H1 (cell line): ENCODE data around the gene POP5. TPM values are rescaled to one million over a fixed set of nuclear protein-coding genes. Genes with fewer than 3 reads are reported as not detected.
"Not testable (repeated sequence)": the region's sequence is repeated elsewhere in the genome, so short reads cannot be mapped to it uniquely, and the experiment has no call there.

Source experiments
- CTCF ChIA-PET: fragments of 300-600 bp; sonication (Branson Sonifier 250); formaldehyde crosslinking; loops from one replicate; lab custom pipeline; 2021; ENCODE audit not compliant: partially characterized antibody; lab: Charles Lee
- POLR2A ChIA-PET: fragments of 300-600 bp; sonication (Branson Sonifier 250); formaldehyde crosslinking; loops from one replicate; lab custom pipeline; 2021; ENCODE audit warnings: inconsistent platforms; ENCODE audit not compliant: partially characterized antibody; lab: Charles Lee
- DNase-seq, 2 experiments: peaks; one replicate each; pipeline versions ENCODE4 v3.0.0 to v3.0.0-alpha.2; 2010 to 2022; ENCODE audit warnings: low spot score in 2 of 2, low read depth in 1 of 2, mixed read lengths in 1 of 2
- FAIRE-seq: peaks from 2 replicates; lab custom pipeline; 2011; peaks lifted over from hg19 to GRCh38; lab: Jason Lieb, UNC
- H2AFZ ChIP-seq: 2 replicates; pipeline ENCODE4 v1.8.1; 2012; ENCODE audit warnings: low read length, inconsistent platforms
- H2AK5ac ChIP-seq: 2 replicates; pipeline ENCODE4 v1.6.1; 2013; ENCODE audit warnings: low read depth, low read length
- H2BK120ac ChIP-seq: replicated peaks from 2 replicates; pipeline ENCODE3; 2013; ENCODE audit warnings: low read depth, low read length, inconsistent platforms
- H2BK12ac ChIP-seq: 2 replicates; pipeline ENCODE4 v1.6.1; 2013; ENCODE audit warnings: low read depth, low read length
- H2BK15ac ChIP-seq: 2 replicates; pipeline ENCODE4 v1.6.1; 2013; ENCODE audit warnings: low read length
- H2BK20ac ChIP-seq: 2 replicates; pipeline ENCODE4 v1.6.1; 2013; ENCODE audit warnings: low read length
- H2BK5ac ChIP-seq: 2 replicates; pipeline ENCODE4 v1.6.1; 2013; ENCODE audit warnings: low read depth, low read length
- H3K14ac ChIP-seq: 2 replicates; pipeline ENCODE4 v1.6.1; 2013; ENCODE audit warnings: inconsistent platforms; ENCODE audit not compliant: insufficient read length
- H3K18ac ChIP-seq: 2 replicates; pipeline ENCODE4 v1.6.1; 2013; ENCODE audit warnings: low read length; ENCODE audit errors: extremely low read depth
- H3K23ac ChIP-seq: 2 replicates; pipeline ENCODE4 v1.6.1; 2013; ENCODE audit warnings: inconsistent platforms; ENCODE audit not compliant: insufficient read length
- H3K23me2 ChIP-seq: 2 replicates; pipeline ENCODE4 v1.6.1; 2013; ENCODE audit warnings: low read depth, low read length
- H3K27ac ChIP-seq: 2 replicates; pipeline ENCODE4 v1.6.1; 2011; ENCODE audit warnings: low read depth, low read length, inconsistent platforms
- H3K27me3 ChIP-seq, 4 experiments: replicated peaks in 1 of 4; 1 replicate in 1 of 4; 2 replicates in 3 of 4; pipeline versions ENCODE4 v1.6.1 to v1.8.1; 2011 to 2013; ENCODE audit warnings: low read length in 3 of 4, mild to moderate bottlenecking in 3 of 4, inconsistent platforms in 2 of 4, mixed read lengths in 2 of 4, moderate library complexity in 1 of 4; ENCODE audit not compliant: control insufficient read depth in 3 of 4, insufficient read depth in 3 of 4; ENCODE audit errors: extremely low read depth in 1 of 4
- H3K36me3 ChIP-seq, 4 experiments: 2 replicates each; pipeline versions ENCODE4 v1.6.1 to v1.8.1; 2011 to 2013; ENCODE audit warnings: mild to moderate bottlenecking in 4 of 4, low read length in 3 of 4, moderate library complexity in 2 of 4, control low read depth in 1 of 4, inconsistent platforms in 1 of 4; ENCODE audit not compliant: insufficient read depth in 4 of 4, control insufficient read depth in 2 of 4
- H3K4ac ChIP-seq: replicated peaks from 2 replicates; pipeline ENCODE3; 2013; ENCODE audit warnings: low read length, low read depth, mixed read lengths, inconsistent platforms; ENCODE audit not compliant: insufficient read length
- H3K4me1 ChIP-seq, 4 experiments: replicated peaks in 1 of 4; 1 replicate in 1 of 4; 2 replicates in 3 of 4; pipeline versions ENCODE4 v1.6.1 to v1.8.1; 2011 to 2013; ENCODE audit warnings: low read length in 3 of 4, inconsistent platforms in 2 of 4, mixed read lengths in 1 of 4; ENCODE audit not compliant: insufficient read depth in 4 of 4, control insufficient read depth in 3 of 4
- H3K4me2 ChIP-seq, 2 experiments: 2 replicates each; pipeline versions ENCODE4 v1.6.1 to v1.8.1; 2011 to 2013; ENCODE audit warnings: low read depth in 2 of 2, low read length in 2 of 2, control low read depth in 1 of 2, inconsistent platforms in 1 of 2, mild to moderate bottlenecking in 1 of 2; ENCODE audit not compliant: insufficient read depth in 1 of 2
- H3K4me3 ChIP-seq, 4 experiments: fragments of 200-600, 300-600 bp in 1 of 4; sonication (generic), shearing (Covaris generic), sonication (Bioruptor Twin) in 1 of 4; 2 replicates each; pipeline versions ENCODE4 v1.5.1 to v1.8.1; 2011 to 2016; ENCODE audit warnings: low read length in 4 of 4, low read depth in 3 of 4, control low read depth in 2 of 4, inconsistent platforms in 2 of 4, mild to moderate bottlenecking in 2 of 4, mixed read lengths in 1 of 4, moderate library complexity in 1 of 4; ENCODE audit not compliant: insufficient read depth in 2 of 4; ENCODE audit errors: extremely low read depth in 1 of 4
- H3K56ac ChIP-seq: replicated peaks from 2 replicates; pipeline ENCODE3; 2013; ENCODE audit warnings: low read depth, mild to moderate bottlenecking, mixed read lengths, low read length, inconsistent platforms; ENCODE audit not compliant: insufficient read length
- H3K79me1 ChIP-seq: 2 replicates; pipeline ENCODE4 v1.6.1; 2013; ENCODE audit warnings: low read depth, low read length, control low read depth
- H3K79me2 ChIP-seq, 2 experiments: 2 replicates each; pipeline versions ENCODE4 v1.6.1 to v1.8.1; 2012 to 2013; ENCODE audit warnings: low read length in 2 of 2, mild to moderate bottlenecking in 2 of 2, inconsistent platforms in 1 of 2; ENCODE audit not compliant: insufficient read depth in 2 of 2, control insufficient read depth in 1 of 2
- H3K9ac ChIP-seq, 4 experiments: replicated peaks in 1 of 4; 1 replicate in 1 of 4; 2 replicates in 3 of 4; pipeline versions ENCODE4 v1.6.1 to v1.8.1; 2011 to 2013; ENCODE audit warnings: low read depth in 3 of 4, low read length in 3 of 4, control low read depth in 2 of 4, mild to moderate bottlenecking in 2 of 4, moderate library complexity in 2 of 4, inconsistent platforms in 1 of 4; ENCODE audit errors: extremely low read depth in 1 of 4
- H3K9me3 ChIP-seq, 2 experiments: 2 replicates each; pipeline versions ENCODE4 v1.6.1 to v1.8.1; 2012 to 2013; ENCODE audit warnings: mild to moderate bottlenecking in 2 of 2, moderate library complexity in 2 of 2, control low read depth in 1 of 2, inconsistent platforms in 1 of 2, low read depth in 1 of 2, low read length in 1 of 2, mixed read lengths in 1 of 2; ENCODE audit not compliant: insufficient read depth in 2 of 2
- H4K20me1 ChIP-seq, 2 experiments: replicated peaks in 1 of 2; 2 replicates each; pipeline versions ENCODE3 to v1.8.1; 2011 to 2013; ENCODE audit warnings: inconsistent platforms in 2 of 2, low read length in 2 of 2, mild to moderate bottlenecking in 1 of 2; ENCODE audit not compliant: insufficient read depth in 2 of 2, control insufficient read depth in 1 of 2
- H4K5ac ChIP-seq: 2 replicates; pipeline ENCODE4 v1.6.1; 2013; ENCODE audit warnings: low read length, low read depth, mixed read lengths, inconsistent platforms; ENCODE audit not compliant: insufficient read length
- H4K8ac ChIP-seq: 2 replicates; pipeline ENCODE4 v1.8.0; 2013; ENCODE audit warnings: mild to moderate bottlenecking, moderate library complexity, low read length, inconsistent platforms; ENCODE audit not compliant: insufficient read depth; ENCODE audit errors: extremely low read depth
- H4K91ac ChIP-seq: replicated peaks from 2 replicates; pipeline ENCODE3; 2013; ENCODE audit warnings: low read length, mixed read lengths, inconsistent platforms; ENCODE audit not compliant: insufficient read length
- polyA plus RNA-seq, 7 experiments: library from polyadenylated mRNA; depleted of rRNA in 3 of 7; stranded (reverse) in 5 of 7; unstranded in 2 of 7; fragments of >200 nt in 5 of 7; fragments of 200-250 nt in 2 of 7; gene quantifications; 1 replicate in 5 of 7; 2 replicates in 1 of 7; 4 replicates in 1 of 7; pipeline versions ENCODE4 v1.2.1 to v1.2.3, GENCODE V29; 2011 to 2013; ENCODE audit warnings: missing spikeins in 2 of 7, mixed read lengths in 2 of 7
- total RNA-seq: library from RNA; stranded (reverse); fragmentation: NEBNext Ultra II Directional; extraction: Animal tissue kit (Norgen Biotek cat#: 25700); gene quantifications from 2 replicates; pipeline ENCODE4 v1.2.1, GENCODE V29; 2021

The POP5 gene
- total and polyA plus RNA-seq, 2 of the 8 experiments (the other 6 are each of a cell fraction or from before 2014, with no cell fraction given), result 59.7 to 124 TPM

DNA sequence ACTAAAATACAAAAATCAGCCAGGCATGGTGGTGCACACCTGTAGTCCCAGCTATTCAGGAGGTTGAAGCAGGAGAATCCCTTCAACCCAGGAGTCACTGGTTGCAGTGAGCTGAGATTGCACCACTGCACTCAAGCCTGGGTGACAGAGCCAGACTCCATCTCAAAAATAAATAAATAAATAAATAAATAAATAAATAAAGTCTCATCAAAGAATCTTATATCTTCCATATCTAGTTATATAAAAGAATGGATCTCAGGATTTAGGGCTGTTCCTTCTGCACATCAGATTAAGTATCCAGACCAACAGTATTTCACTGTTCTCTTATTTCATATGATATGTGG, 50.8 kb downstream of the POP5 start:
- not testable (repeated sequence) for H2BK5ac ChIP-seq, H3K18ac ChIP-seq, H2AK5ac ChIP-seq, H3K14ac ChIP-seq, H3K79me1 ChIP-seq, DNase-seq, H3K23me2 ChIP-seq, H4K8ac ChIP-seq, H4K91ac ChIP-seq, H3K23ac ChIP-seq, H2BK20ac ChIP-seq, H3K27me3 ChIP-seq, H4K5ac ChIP-seq, H3K4me3 ChIP-seq, H4K20me1 ChIP-seq, H2BK120ac ChIP-seq, H3K4ac ChIP-seq, H3K4me1 ChIP-seq, H3K9ac ChIP-seq, H2BK15ac ChIP-seq, H2AFZ ChIP-seq, H3K56ac ChIP-seq, H3K4me2 ChIP-seq, H3K36me3 ChIP-seq, FAIRE-seq, H3K9me3 ChIP-seq, H3K27ac ChIP-seq, H2BK12ac ChIP-seq
- ChIA-PET POLR2A (interaction anchor here (0.9 to 7.2 kb wide), 3 partner anchors 8 to 60 kb away, joined by 3 to 78 read pairs (median 7); partner anchors contain the start of genes DYNLL1 and SRSF9), CTCF (interaction anchor here (0.7 kb wide), 1 partner anchor 463 kb away, joined by 3 read pairs; no protein-coding TSS in a partner anchor)
- peaks cover 6 to 11% of the 10 kb centered on the region in 2 experiments; a peak in 3 of 4 replicates for H3K79me2 ChIP-seq
